Heart left ventricle (tissue), 13 donors: ENCODE measurements around the gene EID3.

ENCODE experiments used
- POLR2A ChIP-seq, 2 donors: fragments of 450-650 bp; IDR thresholded peaks; one replicate each; pipeline ENCODE4 v1.6.1; 2017; ENCODE audit warnings: antibody characterized with exemption in 2 of 2, mild to moderate bottlenecking in 2 of 2, moderate library complexity in 2 of 2
- TF ChIP-seq, protein P1 (sequence below), 12 donors: fragments of 200-600 bp; sonication (generic) in 4 of 12; IDR thresholded peaks; one replicate each; pipeline versions ENCODE4 v1.5.0 to v1.8.0; 2018 to 2022; ENCODE audit warnings: antibody characterized with exemption in 12 of 12, mild to moderate bottlenecking in 5 of 12
- donor health status: ischemic (EF 13 %, LVEDD 7.1; RV severe dilation, severe dysfunction).
- donor health status: DM: no; HTN: yes; CAD: no.
- donor health status: DM: no; HTN: no; CAD: no.
- donor health status: ischemic (EF 25% LVEDD 6.9; RV normal size, moderate dysfunction).
- donor health status: ischemic (EF 25% LVEDD 5.7; RV mildly dilated, moderate dysfunction).
- donor health status: ischemic (EF 35%, LVEDD 5.7; RV mildly dilated, moderate dysfunction).
- donor health status: nonischemic (EF 11% LVEDD 7.7; RV severe dilation, severe dysfunction).
- donor health status: DM: yes; HTN: yes; CAD: no.
- donor health status: PGD.
- donor health status: ischemic (EF 29% LVEDD 5.4; RV normal size, mild dysfunction).
- donor health status: nonischemic (EF 23%, LVEDD 6.1; RV moderate dilation, normal function).

- no peak for TF ChIP-seq POLR2A (IDR thresholded peaks at IDR 0.05)
- TF ChIP-seq, protein P1, sequence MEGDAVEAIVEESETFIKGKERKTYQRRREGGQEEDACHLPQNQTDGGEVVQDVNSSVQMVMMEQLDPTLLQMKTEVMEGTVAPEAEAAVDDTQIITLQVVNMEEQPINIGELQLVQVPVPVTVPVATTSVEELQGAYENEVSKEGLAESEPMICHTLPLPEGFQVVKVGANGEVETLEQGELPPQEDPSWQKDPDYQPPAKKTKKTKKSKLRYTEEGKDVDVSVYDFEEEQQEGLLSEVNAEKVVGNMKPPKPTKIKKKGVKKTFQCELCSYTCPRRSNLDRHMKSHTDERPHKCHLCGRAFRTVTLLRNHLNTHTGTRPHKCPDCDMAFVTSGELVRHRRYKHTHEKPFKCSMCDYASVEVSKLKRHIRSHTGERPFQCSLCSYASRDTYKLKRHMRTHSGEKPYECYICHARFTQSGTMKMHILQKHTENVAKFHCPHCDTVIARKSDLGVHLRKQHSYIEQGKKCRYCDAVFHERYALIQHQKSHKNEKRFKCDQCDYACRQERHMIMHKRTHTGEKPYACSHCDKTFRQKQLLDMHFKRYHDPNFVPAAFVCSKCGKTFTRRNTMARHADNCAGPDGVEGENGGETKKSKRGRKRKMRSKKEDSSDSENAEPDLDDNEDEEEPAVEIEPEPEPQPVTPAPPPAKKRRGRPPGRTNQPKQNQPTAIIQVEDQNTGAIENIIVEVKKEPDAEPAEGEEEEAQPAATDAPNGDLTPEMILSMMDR (IDR thresholded peaks at IDR 0.05), result no peak
Measured at GRCh38 chr12:104304261-104305009, 896 bp downstream of the EID3 start.
